Astrocyte (in vitro differentiated cells and primary cell): ENCODE results near the gene CDX4. TPM values are rescaled to one million over a fixed set of nuclear protein-coding genes. Genes with fewer than 3 reads are reported as not detected.

Experiments used
- DNase-seq: peaks from one replicate; pipeline ENCODE4 v3.0.0-alpha.2; 2010; ENCODE audit warnings: low read depth
- FAIRE-seq: peaks from 2 replicates; lab custom pipeline; 2011; peaks lifted over from hg19 to GRCh38; lab: Jason Lieb, UNC
- H2AFZ ChIP-seq: 2 replicates; pipeline ENCODE4 v1.6.0; 2012; ENCODE audit warnings: low read depth, low read length, inconsistent platforms
- H3K27ac ChIP-seq: 2 replicates; pipeline ENCODE4 v1.5.1; 2011; ENCODE audit warnings: low read depth, low read length, inconsistent platforms
- H3K27me3 ChIP-seq: 2 replicates; pipeline ENCODE4 v1.6.0; 2011; ENCODE audit warnings: low read length, inconsistent platforms; ENCODE audit not compliant: insufficient read depth
- H3K36me3 ChIP-seq: 2 replicates; pipeline ENCODE4 v1.5.1; 2011; ENCODE audit warnings: low read length, inconsistent platforms; ENCODE audit not compliant: insufficient read depth
- H3K4me1 ChIP-seq: 2 replicates; pipeline ENCODE4 v1.5.1; 2011; ENCODE audit warnings: low read length, inconsistent platforms; ENCODE audit not compliant: insufficient read depth
- H3K4me2 ChIP-seq: 2 replicates; pipeline ENCODE4 v1.6.0; 2012; ENCODE audit warnings: low read length, inconsistent platforms
- H3K4me3 ChIP-seq: 2 replicates; pipeline ENCODE4 v1.5.1; 2011; ENCODE audit warnings: low read depth, mild to moderate bottlenecking, low read length, inconsistent platforms; ENCODE audit not compliant: insufficient read depth
- H3K79me2 ChIP-seq: 2 replicates; pipeline ENCODE4 v1.6.0; 2012; ENCODE audit warnings: mild to moderate bottlenecking, low read length, inconsistent platforms; ENCODE audit not compliant: insufficient read depth
- H3K9ac ChIP-seq: 2 replicates; pipeline ENCODE4 v1.6.0; 2012; ENCODE audit warnings: mild to moderate bottlenecking, low read length, inconsistent platforms
- H3K9me3 ChIP-seq: 2 replicates; pipeline ENCODE4 v1.5.1; 2012; ENCODE audit warnings: low read depth, mild to moderate bottlenecking, low read length, inconsistent platforms; ENCODE audit not compliant: insufficient read depth
- H4K20me1 ChIP-seq: 2 replicates; pipeline ENCODE4 v1.6.0; 2012; ENCODE audit warnings: low read length, inconsistent platforms; ENCODE audit not compliant: insufficient read depth
- H3K27ac Mint-ChIP-seq: one replicate; pipeline ENCODE4 v1.8.0; 2021; ENCODE audit warnings: mild to moderate bottlenecking, mixed read lengths; ENCODE audit not compliant: unreplicated experiment
- H3K27me3 Mint-ChIP-seq: one replicate; pipeline ENCODE4 v1.8.0; 2021; ENCODE audit warnings: low read depth, mixed read lengths; ENCODE audit not compliant: unreplicated experiment
- H3K36me3 Mint-ChIP-seq: one replicate; pipeline ENCODE4 v1.8.0; 2021; ENCODE audit warnings: low read depth, mixed read lengths; ENCODE audit not compliant: unreplicated experiment
- H3K4me1 Mint-ChIP-seq: one replicate; pipeline ENCODE4 v1.8.0; 2021; ENCODE audit warnings: low read depth, mixed read lengths; ENCODE audit not compliant: unreplicated experiment
- H3K4me3 Mint-ChIP-seq: one replicate; pipeline ENCODE4 v1.8.0; 2021; ENCODE audit warnings: mild to moderate bottlenecking, moderate library complexity, mixed read lengths; ENCODE audit not compliant: unreplicated experiment
- H3K9me3 Mint-ChIP-seq: one replicate; pipeline ENCODE4 v1.8.0; 2021; ENCODE audit warnings: mild to moderate bottlenecking, mixed read lengths; ENCODE audit not compliant: unreplicated experiment
- EZH2 ChIP-seq: IDR thresholded peaks from 2 replicates; pipeline ENCODE4 v1.6.1; 2012; ENCODE audit warnings: mild to moderate bottlenecking, low read length, inconsistent platforms; ENCODE audit not compliant: insufficient read depth
- total RNA-seq: library from RNA; stranded (reverse); gene quantifications from 2 replicates; pipeline ENCODE4 v1.2.1, GENCODE V29; 2021
- TF ChIP-seq, protein P1 (sequence below): IDR thresholded peaks from 2 replicates; pipeline ENCODE4 v1.5.1; 2011; ENCODE audit warnings: low read depth, mild to moderate bottlenecking, inconsistent platforms, low read length, moderate library complexity; ENCODE audit not compliant: insufficient read depth

The CDX4 gene
- total RNA-seq, 1 donor from 2014 or later, result not detected

DNA sequence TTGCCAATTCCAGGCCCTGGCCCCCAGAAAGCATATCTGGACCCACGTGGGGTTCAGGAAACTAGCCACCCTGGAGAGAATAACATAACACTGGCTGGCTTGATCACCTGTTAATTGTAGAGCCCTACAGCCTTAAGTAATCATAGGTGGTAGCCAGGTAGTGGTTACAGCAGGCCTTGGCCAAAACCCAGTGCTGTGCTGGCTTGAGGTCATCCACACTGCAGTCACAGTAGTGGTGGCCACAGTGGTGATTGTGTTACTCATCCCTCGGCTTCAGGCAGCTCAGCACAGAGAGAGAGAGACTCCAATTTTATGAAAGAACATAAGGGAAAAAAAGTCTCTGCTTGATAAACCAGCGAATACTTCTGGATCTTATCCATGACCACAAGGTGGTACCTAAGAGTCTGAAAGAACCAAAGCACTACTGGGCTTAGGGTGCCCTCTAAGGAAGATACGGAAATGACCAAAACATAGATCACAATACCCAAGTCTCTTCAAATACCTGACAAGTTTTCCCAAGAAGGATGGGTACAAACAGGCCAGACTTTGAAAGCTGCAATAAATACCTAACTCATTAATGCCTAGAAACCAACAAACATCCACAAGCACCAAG, 46.6 kb upstream of the CDX4 start:
- Histone ChIP-seq H3K79me2 (no peaks in the 10 kb centered on the region), H3K4me2 (no peak overlapping the region), H3K9me3 (no peaks in the 10 kb centered on the region), H3K27me3 (no peaks in the 10 kb centered on the region), H3K9ac (no peak overlapping the region), H3K27ac (no peak overlapping the region), H4K20me1 (no peaks in the 10 kb centered on the region), H3K4me1 (no peaks in the 10 kb centered on the region), H2AFZ (no peak overlapping the region), H3K36me3 (no peaks in the 10 kb centered on the region), H3K4me3 (no peak overlapping the region)
- no peaks in the 10 kb centered on the region for H3K36me3 Mint-ChIP-seq
- H3K9me3 Mint-ChIP-seq, result no peaks in the 10 kb centered on the region
- no peak for TF ChIP-seq EZH2
- TF ChIP-seq, protein P1, sequence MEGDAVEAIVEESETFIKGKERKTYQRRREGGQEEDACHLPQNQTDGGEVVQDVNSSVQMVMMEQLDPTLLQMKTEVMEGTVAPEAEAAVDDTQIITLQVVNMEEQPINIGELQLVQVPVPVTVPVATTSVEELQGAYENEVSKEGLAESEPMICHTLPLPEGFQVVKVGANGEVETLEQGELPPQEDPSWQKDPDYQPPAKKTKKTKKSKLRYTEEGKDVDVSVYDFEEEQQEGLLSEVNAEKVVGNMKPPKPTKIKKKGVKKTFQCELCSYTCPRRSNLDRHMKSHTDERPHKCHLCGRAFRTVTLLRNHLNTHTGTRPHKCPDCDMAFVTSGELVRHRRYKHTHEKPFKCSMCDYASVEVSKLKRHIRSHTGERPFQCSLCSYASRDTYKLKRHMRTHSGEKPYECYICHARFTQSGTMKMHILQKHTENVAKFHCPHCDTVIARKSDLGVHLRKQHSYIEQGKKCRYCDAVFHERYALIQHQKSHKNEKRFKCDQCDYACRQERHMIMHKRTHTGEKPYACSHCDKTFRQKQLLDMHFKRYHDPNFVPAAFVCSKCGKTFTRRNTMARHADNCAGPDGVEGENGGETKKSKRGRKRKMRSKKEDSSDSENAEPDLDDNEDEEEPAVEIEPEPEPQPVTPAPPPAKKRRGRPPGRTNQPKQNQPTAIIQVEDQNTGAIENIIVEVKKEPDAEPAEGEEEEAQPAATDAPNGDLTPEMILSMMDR, result no peak
- no peak overlapping the region for H3K27ac Mint-ChIP-seq
- no peaks in the 10 kb centered on the region for H3K27me3 Mint-ChIP-seq
- H3K4me3 Mint-ChIP-seq, result no peak overlapping the region
- no peaks in the 10 kb centered on the region for H3K4me1 Mint-ChIP-seq
- no peak for FAIRE-seq
- DNase-seq, result no peak

DNA sequence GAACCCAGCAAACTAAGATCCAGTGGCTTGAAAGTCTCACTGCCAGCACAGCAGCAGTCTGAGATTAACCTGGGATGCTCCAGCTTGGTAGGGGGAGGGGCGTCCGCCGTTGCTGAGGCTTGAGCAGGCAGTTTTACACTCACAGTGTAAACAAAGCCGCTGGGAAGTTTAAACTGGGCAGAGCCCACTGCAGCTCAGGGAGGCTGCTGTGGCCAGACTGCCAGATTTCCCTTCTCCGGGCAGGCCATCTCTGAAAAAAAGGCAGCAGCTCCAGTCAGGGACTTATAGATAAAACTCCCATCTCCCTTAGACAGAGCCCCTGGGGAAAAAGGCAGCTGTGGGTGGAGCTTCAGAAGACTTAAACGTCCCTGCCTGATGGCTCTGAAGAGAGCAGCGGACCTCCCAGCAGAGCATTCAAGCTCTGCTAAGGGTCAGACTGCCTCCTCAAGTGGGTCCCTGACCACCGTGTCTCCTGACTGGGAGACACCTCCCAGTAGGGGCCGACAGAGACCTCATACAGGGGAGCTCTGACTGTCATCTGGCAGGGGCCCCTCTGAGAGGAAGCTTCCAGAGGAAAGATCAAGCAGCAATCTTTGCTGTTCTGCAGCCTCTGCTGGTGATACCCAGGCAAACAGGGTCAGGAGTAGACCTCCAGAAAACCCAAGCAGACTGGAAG, 45.1 kb upstream of the CDX4 start:
- FAIRE-seq (no peak), DNase-seq (no peak)

More for the DNA sequence above, 45.1 kb upstream of the CDX4 start:
- H3K4me1 Mint-ChIP-seq, result no peaks in the 10 kb centered on the region
- Histone ChIP-seq H3K27me3 (no peaks in the 10 kb centered on the region), H3K27ac (no peak overlapping the region), H3K9ac (no peak overlapping the region), H3K4me2 (no peak overlapping the region), H3K4me1 (no peaks in the 10 kb centered on the region), H3K4me3 (no peak overlapping the region), H4K20me1 (no peaks in the 10 kb centered on the region), H3K9me3 (no peaks in the 10 kb centered on the region), H3K79me2 (no peaks in the 10 kb centered on the region), H3K36me3 (no peaks in the 10 kb centered on the region), H2AFZ (no peak overlapping the region)
- no peaks in the 10 kb centered on the region for H3K27me3 Mint-ChIP-seq
- H3K36me3 Mint-ChIP-seq, result no peaks in the 10 kb centered on the region
- H3K4me3 Mint-ChIP-seq, result no peak overlapping the region
- no peaks in the 10 kb centered on the region for H3K9me3 Mint-ChIP-seq
- no peak for TF ChIP-seq EZH2
- TF ChIP-seq, protein P1, result no peak
- H3K27ac Mint-ChIP-seq, result no peak overlapping the region
